Left ventricle myocardium inferior (tissue), 1 donor: ENCODE results near the gene ADAMTSL1. TPM values are rescaled to one million over a fixed set of nuclear protein-coding genes. Genes with fewer than 3 reads are reported as not detected.

Experiments used
- DNase-seq: peaks from one replicate; pipeline ENCODE4 v3.0.0-alpha.2; 2020
- H3K27ac ChIP-seq: fragments of 200-600 bp; replicated peaks from 2 replicates; pipeline ENCODE4 v1.8.0; 2021
- H3K27me3 ChIP-seq: fragments of 200-600 bp; 2 replicates; pipeline ENCODE4 v1.8.0; 2021; ENCODE audit warnings: low read depth
- H3K36me3 ChIP-seq: fragments of 200-600 bp; 2 replicates; pipeline ENCODE4 v1.8.0; 2021
- H3K4me1 ChIP-seq: fragments of 200-600 bp; 2 replicates; pipeline ENCODE4 v1.8.0; 2021
- H3K4me3 ChIP-seq: fragments of 200-600 bp; 2 replicates; pipeline ENCODE4 v1.8.0; 2021; ENCODE audit warnings: mild to moderate bottlenecking, moderate library complexity
- H3K9me3 ChIP-seq: fragments of 200-600 bp; replicated peaks from 2 replicates; pipeline ENCODE4 v1.8.0; 2021
- intact Hi-C: fragments of 100-400 bp; cut with micrococcal nuclease; formaldehyde crosslinking; loops from one replicate; pipeline ENCODE4 v1.11.0; 2022
- total RNA-seq: library from RNA; stranded (reverse); fragmentation: NEBNext Ultra II Directional; extraction: Animal tissue kit (Norgen Biotek cat#: 25700); gene quantifications from one replicate; pipeline ENCODE4 v1.2.1, GENCODE V29; 2021
- TF ChIP-seq, protein P1 (sequence below): fragments of 200-600 bp; IDR thresholded peaks from 2 replicates; pipeline ENCODE4 v1.8.0; 2021; ENCODE audit warnings: antibody characterized with exemption, mild to moderate bottlenecking, borderline replicate concordance
- donor health status: DM: no; HTN: yes; CAD: no; lungs with severe emphysema.

ADAMTSL1 gene
- total RNA-seq, 1 donor from 2014 or later = 1.7 TPM

DNA sequence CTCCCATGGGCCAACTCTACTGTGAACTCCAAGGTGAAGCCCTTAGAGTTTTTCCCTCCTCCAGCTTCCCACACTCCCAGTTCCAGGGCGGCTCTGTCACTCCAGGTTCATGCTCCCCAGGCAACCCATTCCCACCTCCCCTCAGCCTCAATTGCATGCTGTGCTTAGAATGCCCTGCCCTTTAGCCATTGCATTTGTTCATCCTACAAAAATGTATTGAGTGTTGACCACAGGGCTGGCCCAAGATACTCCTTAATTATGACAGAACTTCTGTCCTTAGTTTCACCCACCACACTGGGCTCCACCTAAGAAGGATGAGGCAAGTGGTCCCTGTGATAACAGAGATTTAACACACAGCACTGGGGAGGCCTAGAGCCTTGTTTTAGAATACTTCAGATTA is 236.1 kb downstream of the ADAMTSL1 start:
- Histone ChIP-seq H3K27me3 (no peaks in the 10 kb centered on the region), H3K27ac (no peak overlapping the region), H3K36me3 (no peaks in the 10 kb centered on the region), H3K9me3 (no peaks in the 10 kb centered on the region), H3K4me1 (peaks cover 16% of the 10 kb centered on the region), H3K4me3 (no peak overlapping the region)
- TF ChIP-seq, protein P1, sequence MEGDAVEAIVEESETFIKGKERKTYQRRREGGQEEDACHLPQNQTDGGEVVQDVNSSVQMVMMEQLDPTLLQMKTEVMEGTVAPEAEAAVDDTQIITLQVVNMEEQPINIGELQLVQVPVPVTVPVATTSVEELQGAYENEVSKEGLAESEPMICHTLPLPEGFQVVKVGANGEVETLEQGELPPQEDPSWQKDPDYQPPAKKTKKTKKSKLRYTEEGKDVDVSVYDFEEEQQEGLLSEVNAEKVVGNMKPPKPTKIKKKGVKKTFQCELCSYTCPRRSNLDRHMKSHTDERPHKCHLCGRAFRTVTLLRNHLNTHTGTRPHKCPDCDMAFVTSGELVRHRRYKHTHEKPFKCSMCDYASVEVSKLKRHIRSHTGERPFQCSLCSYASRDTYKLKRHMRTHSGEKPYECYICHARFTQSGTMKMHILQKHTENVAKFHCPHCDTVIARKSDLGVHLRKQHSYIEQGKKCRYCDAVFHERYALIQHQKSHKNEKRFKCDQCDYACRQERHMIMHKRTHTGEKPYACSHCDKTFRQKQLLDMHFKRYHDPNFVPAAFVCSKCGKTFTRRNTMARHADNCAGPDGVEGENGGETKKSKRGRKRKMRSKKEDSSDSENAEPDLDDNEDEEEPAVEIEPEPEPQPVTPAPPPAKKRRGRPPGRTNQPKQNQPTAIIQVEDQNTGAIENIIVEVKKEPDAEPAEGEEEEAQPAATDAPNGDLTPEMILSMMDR = no peak
- intact Hi-C loops = no loop called here
- DNase-seq = no peak

GRCh38 chr9:18717759-18718158 is 243.8 kb downstream of the ADAMTSL1 start:
- Histone ChIP-seq H3K4me1 (no peaks in the 10 kb centered on the region), H3K4me3 (no peak overlapping the region), H3K9me3 (no peaks in the 10 kb centered on the region), H3K36me3 (no peaks in the 10 kb centered on the region), H3K27ac (no peak overlapping the region), H3K27me3 (no peaks in the 10 kb centered on the region)
- DNase-seq = no peak
- TF ChIP-seq, protein P1 = no peak
- intact Hi-C loops = no loop called here

DNA sequence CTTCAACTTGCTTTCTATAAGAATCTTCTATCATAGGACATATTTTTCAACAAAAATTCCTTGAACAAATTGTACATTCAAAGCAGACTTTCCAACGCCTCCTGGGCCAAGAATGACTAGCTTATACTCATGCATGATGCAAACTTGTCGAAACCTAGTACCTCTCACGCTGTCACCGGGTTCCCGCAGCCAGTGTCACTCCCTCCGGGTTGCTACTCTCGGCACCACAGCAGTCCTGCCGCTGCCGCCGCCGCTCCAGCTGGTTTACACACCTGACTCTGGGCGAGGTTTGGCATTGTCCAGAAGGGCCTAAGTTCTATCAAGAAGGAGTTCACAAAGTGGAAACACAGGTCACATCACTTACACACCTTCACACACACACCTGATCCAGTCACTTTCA is 244.4 kb downstream of the ADAMTSL1 start:
- H3K4me3 ChIP-seq = no peak overlapping the region
- TF ChIP-seq, protein P1 = no peak
- H3K27me3 ChIP-seq = no peaks in the 10 kb centered on the region
- no peaks in the 10 kb centered on the region for H3K4me1 ChIP-seq
- DNase-seq = no peak
- no peaks in the 10 kb centered on the region for H3K36me3 ChIP-seq
- intact Hi-C loops = no loop called here
- H3K27ac ChIP-seq = no peak overlapping the region
- no peaks in the 10 kb centered on the region for H3K9me3 ChIP-seq

- no peak for DNase-seq
- H3K36me3 ChIP-seq = no peaks in the 10 kb centered on the region
- no peaks in the 10 kb centered on the region for H3K27me3 ChIP-seq
- no peaks in the 10 kb centered on the region for H3K9me3 ChIP-seq
- no peaks in the 10 kb centered on the region for H3K4me1 ChIP-seq
- no peak overlapping the region for H3K4me3 ChIP-seq
- TF ChIP-seq, protein P1 = no peak
- H3K27ac ChIP-seq = no peak overlapping the region
- intact Hi-C loops = no loop called here
Measured at GRCh38 chr9:18718932-18719331, 245.0 kb downstream of the ADAMTSL1 start.

- no peaks in the 10 kb centered on the region for H3K9me3 ChIP-seq
- no peak overlapping the region for H3K4me3 ChIP-seq
- H3K27me3 ChIP-seq = no peaks in the 10 kb centered on the region
- no peaks in the 10 kb centered on the region for H3K4me1 ChIP-seq
- H3K27ac ChIP-seq = no peak overlapping the region
- no peak for DNase-seq
- intact Hi-C loops = no loop called here
- TF ChIP-seq, protein P1 = no peak
- H3K36me3 ChIP-seq = no peaks in the 10 kb centered on the region
Measured at GRCh38 chr9:18720691-18721090, 246.7 kb downstream of the ADAMTSL1 start.
